ENCODE data around the gene MAP3K6. TPM values are rescaled to one million over a fixed set of nuclear protein-coding genes. Genes with fewer than 3 reads are reported as not detected.

MAP3K6 gene
- total and polyA plus RNA-seq, 4 donors, result 1.3 to 8.3 (median 4.0) TPM

DNA sequence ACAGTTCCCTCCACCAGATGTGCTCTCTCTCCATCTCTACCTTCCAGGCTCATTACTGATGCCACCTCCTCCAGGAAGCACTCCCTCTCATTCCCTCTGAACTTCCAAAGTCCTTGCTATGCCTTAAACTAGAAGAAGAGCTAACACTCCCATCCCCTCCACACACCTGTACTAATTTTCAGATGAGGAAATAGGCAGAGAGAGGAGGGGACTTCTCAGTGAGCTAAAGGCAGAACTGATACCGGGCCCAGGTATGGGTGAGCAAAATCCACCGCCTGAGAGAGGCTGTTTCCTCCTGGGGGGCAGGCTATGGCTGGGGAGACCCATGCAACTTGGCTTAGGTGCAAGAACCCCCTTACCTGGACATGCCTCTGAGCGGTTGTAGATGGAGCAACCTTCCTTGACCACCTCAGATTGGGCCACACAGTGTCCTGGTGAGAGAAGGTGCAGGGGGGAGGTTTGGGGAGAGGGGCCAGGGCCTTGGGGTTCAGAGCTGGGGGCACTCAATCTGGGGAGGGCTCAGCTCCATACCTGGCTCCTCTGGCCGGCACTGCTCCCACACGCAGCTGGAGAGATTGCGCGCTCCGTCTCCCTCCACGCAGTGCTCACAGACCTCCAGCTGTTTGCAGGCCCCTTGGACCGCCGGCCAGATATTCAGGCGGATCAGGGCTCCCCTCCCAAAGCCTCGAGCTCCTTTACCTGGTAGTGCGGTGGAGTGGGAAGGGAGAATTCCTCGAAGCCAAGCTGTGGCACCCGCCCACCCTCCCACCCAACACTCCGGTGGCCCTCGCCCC, 15.4 kb upstream of the MAP3K6 start:
- no peak overlapping the region for H3K27ac ChIP-seq (ENCODE audit: low read depth in 1 of 2, low read length in 2 of 2)
- no peak overlapping the region for H3K9ac ChIP-seq (ENCODE audit: low read depth in 1 of 2, low read length in 2 of 2)
- TF ChIP-seq, protein P1, sequence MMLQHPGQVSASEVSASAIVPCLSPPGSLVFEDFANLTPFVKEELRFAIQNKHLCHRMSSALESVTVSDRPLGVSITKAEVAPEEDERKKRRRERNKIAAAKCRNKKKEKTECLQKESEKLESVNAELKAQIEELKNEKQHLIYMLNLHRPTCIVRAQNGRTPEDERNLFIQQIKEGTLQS (IDR thresholded peaks at IDR 0.05), result no peak
- no peak for TF ChIP-seq HNF4A (conservative IDR thresholded peaks at IDR 0.05)
- TF ChIP-seq, protein P2, sequence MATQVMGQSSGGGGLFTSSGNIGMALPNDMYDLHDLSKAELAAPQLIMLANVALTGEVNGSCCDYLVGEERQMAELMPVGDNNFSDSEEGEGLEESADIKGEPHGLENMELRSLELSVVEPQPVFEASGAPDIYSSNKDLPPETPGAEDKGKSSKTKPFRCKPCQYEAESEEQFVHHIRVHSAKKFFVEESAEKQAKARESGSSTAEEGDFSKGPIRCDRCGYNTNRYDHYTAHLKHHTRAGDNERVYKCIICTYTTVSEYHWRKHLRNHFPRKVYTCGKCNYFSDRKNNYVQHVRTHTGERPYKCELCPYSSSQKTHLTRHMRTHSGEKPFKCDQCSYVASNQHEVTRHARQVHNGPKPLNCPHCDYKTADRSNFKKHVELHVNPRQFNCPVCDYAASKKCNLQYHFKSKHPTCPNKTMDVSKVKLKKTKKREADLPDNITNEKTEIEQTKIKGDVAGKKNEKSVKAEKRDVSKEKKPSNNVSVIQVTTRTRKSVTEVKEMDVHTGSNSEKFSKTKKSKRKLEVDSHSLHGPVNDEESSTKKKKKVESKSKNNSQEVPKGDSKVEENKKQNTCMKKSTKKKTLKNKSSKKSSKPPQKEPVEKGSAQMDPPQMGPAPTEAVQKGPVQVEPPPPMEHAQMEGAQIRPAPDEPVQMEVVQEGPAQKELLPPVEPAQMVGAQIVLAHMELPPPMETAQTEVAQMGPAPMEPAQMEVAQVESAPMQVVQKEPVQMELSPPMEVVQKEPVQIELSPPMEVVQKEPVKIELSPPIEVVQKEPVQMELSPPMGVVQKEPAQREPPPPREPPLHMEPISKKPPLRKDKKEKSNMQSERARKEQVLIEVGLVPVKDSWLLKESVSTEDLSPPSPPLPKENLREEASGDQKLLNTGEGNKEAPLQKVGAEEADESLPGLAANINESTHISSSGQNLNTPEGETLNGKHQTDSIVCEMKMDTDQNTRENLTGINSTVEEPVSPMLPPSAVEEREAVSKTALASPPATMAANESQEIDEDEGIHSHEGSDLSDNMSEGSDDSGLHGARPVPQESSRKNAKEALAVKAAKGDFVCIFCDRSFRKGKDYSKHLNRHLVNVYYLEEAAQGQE (IDR thresholded peaks at IDR 0.05), result no peak
- no peak for TF ChIP-seq RAD21 (IDR thresholded peaks at IDR 0.05)
- no peak for TF ChIP-seq JUND (IDR thresholded peaks at IDR 0.05)
- no peak for TF ChIP-seq GABPA (IDR thresholded peaks at IDR 0.05 in 1 of 2, conservative IDR thresholded peaks at IDR 0.05 in 1 of 2)
- TF ChIP-seq ZBTB33 (IDR thresholded peaks at IDR 0.05), result no peak
- TF ChIP-seq CTCF (IDR thresholded peaks at IDR 0.05; ENCODE audit: low read depth, low read length, missing input control), result no peak
- no peak for TF ChIP-seq SP1 (IDR thresholded peaks at IDR 0.05)
- no peak for TF ChIP-seq TAF1 (conservative IDR thresholded peaks at IDR 0.05)
- TF ChIP-seq FOXA2 (IDR thresholded peaks at IDR 0.05), result no peak
- TF ChIP-seq FOXA1 (IDR thresholded peaks at IDR 0.05), result no peak
- no peak for TF ChIP-seq RXRA (IDR thresholded peaks at IDR 0.05)
- TF ChIP-seq EGR1 (IDR thresholded peaks at IDR 0.05; ENCODE audit: low read depth in 2 of 2), result no peak
- TF ChIP-seq HNF4G (IDR thresholded peaks at IDR 0.05), result no peak
- no peak for TF ChIP-seq MAX (IDR thresholded peaks at IDR 0.05)
- TF ChIP-seq YY1 (IDR thresholded peaks at IDR 0.05), result no peak
- TF ChIP-seq NR2F2 (IDR thresholded peaks at IDR 0.05), result no peak
- H3K36me3 ChIP-seq (ENCODE audit: control insufficient read depth in 4 of 4, insufficient read depth in 3 of 4, low read depth in 1 of 4, low read length in 3 of 4), result no peaks in the 10 kb centered on the region
- H3K27me3 ChIP-seq (ENCODE audit: control insufficient read depth in 4 of 4, insufficient read depth in 4 of 4, low read length in 3 of 4), result no peaks in the 10 kb centered on the region
- WGBS, result 77% methylated on average over 18 of the region's 18 CpGs
- H3K4me1 ChIP-seq (ENCODE audit: control insufficient read depth in 4 of 4, insufficient read depth in 4 of 4, low read length in 3 of 4), result no peaks in the 10 kb centered on the region
- no peaks in the 10 kb centered on the region for H3K9me3 ChIP-seq (ENCODE audit: control insufficient read depth in 4 of 4, low read length in 3 of 4)
- H3K4me3 ChIP-seq (ENCODE audit: low read depth in 1 of 3, low read length in 3 of 3), result no peak overlapping the region
- no peak for DNase-seq (ENCODE audit: low spot score)

Data from liver (tissue), 9 donors.